SH-SY5Y (cell line): ENCODE results near the gene TMEM145.

Source experiments
- GATA2 ChIP-seq: IDR thresholded peaks from 2 replicates; pipeline ENCODE4 v1.6.1; 2011; ENCODE audit warnings: mild to moderate bottlenecking, low read depth, low read length
- GATA3 ChIP-seq: IDR thresholded peaks from 2 replicates; pipeline ENCODE4 v1.6.1; 2011; ENCODE audit warnings: low read depth, mild to moderate bottlenecking, low read length, moderate library complexity

DNA sequence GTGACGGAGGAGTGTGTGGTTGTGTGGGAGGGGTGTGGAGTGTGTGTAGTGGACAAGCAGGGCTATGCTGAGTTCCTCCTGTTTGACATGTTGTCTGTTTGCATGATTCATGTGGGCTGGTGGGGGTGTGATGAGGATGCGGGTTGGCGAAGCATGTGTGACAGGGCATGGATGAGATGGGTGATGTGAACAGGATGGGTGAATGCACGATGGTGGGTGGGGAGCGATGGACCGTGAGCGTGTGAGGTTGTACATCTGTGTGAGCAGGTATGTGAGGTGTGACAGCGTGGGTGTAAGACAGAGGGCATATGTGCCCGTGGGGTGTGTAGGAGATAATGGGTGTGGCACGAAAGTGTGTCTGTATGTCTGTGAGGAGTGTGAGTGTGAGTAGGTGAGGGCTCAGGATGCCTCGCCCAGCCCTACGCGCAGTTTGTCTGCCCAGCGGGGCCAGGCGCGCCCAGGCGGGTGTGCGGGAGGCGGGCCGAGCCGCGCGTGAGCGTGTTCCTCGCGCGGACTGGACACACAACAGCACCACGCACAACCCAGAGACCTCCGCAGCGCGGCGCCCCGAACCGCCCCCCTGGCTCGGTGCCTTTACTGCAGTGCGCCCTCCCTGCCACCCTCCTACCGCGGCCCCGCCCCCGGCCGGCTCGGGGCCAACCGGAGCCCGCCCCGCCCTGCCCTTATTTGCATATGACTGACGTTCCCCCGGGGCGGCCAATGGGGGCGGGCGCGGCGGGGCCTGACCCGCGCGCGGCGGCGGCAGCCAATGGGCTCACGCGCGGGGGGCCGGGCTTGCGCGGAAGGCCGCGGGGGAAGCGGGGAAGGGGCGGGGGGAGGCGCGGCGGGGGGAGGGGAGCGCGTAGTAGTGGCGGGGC is 29.7 kb upstream of the TMEM145 start:
- TF ChIP-seq GATA3 (no peak), GATA2 (no peak)
